ENCODE results near the gene NEURL1B. TPM values are rescaled to one million over a fixed set of nuclear protein-coding genes. Genes with fewer than 3 reads are reported as not detected.

The NEURL1B gene
- total RNA-seq, 4 donors from 2014 or later: 8.2 to 29.9 (median 10.9) TPM

DNA sequence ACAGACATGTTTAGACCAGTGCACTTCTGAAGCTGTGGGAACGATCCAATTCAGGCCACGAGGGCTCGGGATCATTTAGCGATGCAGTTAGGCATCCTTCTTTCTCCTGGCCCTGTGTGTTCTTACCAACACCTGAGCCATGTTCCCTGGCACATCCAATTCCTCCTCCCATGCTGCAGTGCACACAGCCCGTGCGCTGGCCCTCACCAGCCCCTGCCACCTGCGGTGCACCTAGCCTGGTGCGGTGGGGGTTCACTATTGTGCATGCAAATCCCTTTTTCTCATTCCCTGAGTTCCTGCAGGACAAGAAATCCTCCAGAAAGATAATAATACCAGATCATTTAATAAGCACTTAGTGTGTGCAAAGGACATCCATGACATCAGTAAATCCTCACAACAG is 53.5 kb downstream of the NEURL1B start:
- DNase-seq: no peak
- Histone ChIP-seq H3K4me1 (peaks cover 0 to 11% of the 10 kb centered on the region in 2 donors), H3K36me3 (no peaks in the 10 kb centered on the region), H3K27me3 (no peaks in the 10 kb centered on the region), H3K4me3 (replicated peaks in 1 of 3) (no peak overlapping the region), H3K27ac (peak overlapping the region in 1 of 3 donors; percentile 43), H3K9me3 (no peaks in the 10 kb centered on the region)
- WGBS, 2 donors: 90 to 92% methylated on average over 2 to 8 of the region's 8 CpGs
- intact Hi-C loops (cut with DNase I): loop anchor here (10.0 kb wide), 1 partner anchor 590 kb away; no protein-coding TSS in a partner anchor
- TF ChIP-seq, protein P1, sequence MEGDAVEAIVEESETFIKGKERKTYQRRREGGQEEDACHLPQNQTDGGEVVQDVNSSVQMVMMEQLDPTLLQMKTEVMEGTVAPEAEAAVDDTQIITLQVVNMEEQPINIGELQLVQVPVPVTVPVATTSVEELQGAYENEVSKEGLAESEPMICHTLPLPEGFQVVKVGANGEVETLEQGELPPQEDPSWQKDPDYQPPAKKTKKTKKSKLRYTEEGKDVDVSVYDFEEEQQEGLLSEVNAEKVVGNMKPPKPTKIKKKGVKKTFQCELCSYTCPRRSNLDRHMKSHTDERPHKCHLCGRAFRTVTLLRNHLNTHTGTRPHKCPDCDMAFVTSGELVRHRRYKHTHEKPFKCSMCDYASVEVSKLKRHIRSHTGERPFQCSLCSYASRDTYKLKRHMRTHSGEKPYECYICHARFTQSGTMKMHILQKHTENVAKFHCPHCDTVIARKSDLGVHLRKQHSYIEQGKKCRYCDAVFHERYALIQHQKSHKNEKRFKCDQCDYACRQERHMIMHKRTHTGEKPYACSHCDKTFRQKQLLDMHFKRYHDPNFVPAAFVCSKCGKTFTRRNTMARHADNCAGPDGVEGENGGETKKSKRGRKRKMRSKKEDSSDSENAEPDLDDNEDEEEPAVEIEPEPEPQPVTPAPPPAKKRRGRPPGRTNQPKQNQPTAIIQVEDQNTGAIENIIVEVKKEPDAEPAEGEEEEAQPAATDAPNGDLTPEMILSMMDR (IDR thresholded peaks at IDR 0.05): no peak
- TF ChIP-seq POLR2A (IDR thresholded peaks at IDR 0.05): no peak

DNA sequence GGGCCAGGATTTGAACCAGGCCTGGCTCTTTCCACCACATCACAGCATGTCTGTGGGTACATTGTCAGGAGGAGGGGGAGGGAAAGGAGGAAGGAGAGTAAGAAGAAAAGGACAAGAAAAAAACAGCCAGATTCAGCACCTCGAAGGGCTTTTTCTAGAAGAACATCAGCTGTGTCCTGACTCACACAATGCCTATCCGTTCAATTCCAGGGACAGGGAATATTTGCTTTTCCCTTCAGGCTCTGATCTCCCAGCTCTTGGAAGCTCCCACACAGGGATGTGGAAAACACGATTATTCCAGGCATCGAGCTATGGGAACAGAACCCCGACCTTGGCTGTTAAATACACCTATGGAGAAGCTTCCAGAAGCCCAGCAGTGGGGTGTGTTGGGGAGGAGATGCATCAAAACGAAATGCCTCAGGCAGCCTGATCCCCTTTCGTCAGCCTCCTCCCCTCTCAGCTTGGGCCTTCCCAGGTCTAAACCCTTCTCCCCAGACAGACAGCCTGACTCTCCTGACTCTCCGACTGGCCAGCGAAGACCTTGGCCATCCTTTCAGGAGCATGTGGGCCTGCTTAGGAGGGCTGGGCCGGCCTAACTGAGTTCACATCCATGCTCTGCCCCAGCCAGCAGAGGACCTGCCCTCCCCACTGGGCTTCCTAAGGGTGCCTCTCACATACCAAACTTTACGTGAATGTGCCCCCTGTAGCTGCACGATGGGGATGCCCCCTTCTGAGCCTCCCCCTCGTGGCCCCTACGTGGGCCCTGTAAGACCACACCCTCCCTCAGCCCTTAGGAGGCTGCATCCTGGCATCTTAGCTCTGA is 54.4 kb downstream of the NEURL1B start:
- H3K9me3 ChIP-seq: no peaks in the 10 kb centered on the region
- no peaks in the 10 kb centered on the region for H3K27me3 ChIP-seq
- H3K36me3 ChIP-seq: no peaks in the 10 kb centered on the region
- WGBS, 2 donors: 78 to 81% methylated on average over 11 to 14 of the region's 14 CpGs
- H3K27ac ChIP-seq: peak overlapping the region in 2 of 3 donors; percentile 10 to 43
- H3K4me3 ChIP-seq (replicated peaks in 1 of 3): no peak overlapping the region
- no peak for DNase-seq
- H3K4me1 ChIP-seq: peaks cover 0 to 16% of the 10 kb centered on the region in 2 donors
- TF ChIP-seq, protein P1 (IDR thresholded peaks at IDR 0.05): no peak
- TF ChIP-seq POLR2A (IDR thresholded peaks at IDR 0.05): no peak
- intact Hi-C loops (cut with DNase I): loop anchor here (5.0 to 10.0 kb wide), 2 partner anchors 218 to 591 kb away; no protein-coding TSS in a partner anchor

DNA sequence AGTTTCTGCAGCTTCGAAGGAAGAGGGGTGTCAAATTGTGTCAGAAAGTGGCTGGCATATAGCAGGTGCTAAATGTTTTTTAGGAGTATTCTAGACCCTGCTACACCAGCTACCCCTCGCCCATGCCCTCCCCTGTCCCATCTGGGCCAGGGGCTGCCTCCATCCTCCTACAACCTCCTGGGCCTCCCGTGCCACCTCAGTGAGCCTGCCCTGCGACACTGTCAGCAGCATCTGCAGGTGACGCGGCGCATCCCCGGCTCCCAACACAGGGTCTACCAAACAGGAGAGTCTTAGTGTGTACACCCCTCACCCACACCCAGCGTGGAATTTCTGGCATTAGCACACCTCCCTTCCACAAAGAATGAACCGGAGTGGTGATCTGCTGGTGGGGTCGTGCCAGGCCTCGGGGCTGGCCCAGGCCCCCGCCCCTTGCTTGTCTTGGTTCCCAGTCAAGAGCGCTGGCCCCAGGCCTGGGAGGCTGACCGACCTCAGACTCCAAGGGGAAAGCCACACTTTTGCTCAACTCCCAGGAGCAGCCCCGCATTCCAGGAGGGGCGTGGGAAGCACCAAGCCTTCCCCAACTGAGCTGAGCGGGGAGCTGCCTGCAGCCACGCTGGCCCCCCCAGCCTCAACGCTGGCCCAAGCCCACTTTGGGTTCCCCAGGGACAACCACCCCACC is 55.2 kb downstream of the NEURL1B start:
- WGBS, 2 donors: 88% methylated on average over 9 to 13 of the region's 20 CpGs
- Histone ChIP-seq H3K4me3 (replicated peaks in 1 of 3) (no peak overlapping the region), H3K27ac (peak overlapping the region in 2 of 3 donors; percentile 43 to 58), H3K9me3 (no peaks in the 10 kb centered on the region), H3K36me3 (no peaks in the 10 kb centered on the region), H3K27me3 (no peaks in the 10 kb centered on the region), H3K4me1 (peaks cover 0 to 22% of the 10 kb centered on the region in 2 donors)
- no peak for DNase-seq
- intact Hi-C loops (cut with DNase I): loop anchor here (5.0 to 10.0 kb wide), 2 partner anchors 219 to 592 kb away; no protein-coding TSS in a partner anchor
- no peak for TF ChIP-seq POLR2A (IDR thresholded peaks at IDR 0.05)
- TF ChIP-seq, protein P1 (IDR thresholded peaks at IDR 0.05): no peak

DNA sequence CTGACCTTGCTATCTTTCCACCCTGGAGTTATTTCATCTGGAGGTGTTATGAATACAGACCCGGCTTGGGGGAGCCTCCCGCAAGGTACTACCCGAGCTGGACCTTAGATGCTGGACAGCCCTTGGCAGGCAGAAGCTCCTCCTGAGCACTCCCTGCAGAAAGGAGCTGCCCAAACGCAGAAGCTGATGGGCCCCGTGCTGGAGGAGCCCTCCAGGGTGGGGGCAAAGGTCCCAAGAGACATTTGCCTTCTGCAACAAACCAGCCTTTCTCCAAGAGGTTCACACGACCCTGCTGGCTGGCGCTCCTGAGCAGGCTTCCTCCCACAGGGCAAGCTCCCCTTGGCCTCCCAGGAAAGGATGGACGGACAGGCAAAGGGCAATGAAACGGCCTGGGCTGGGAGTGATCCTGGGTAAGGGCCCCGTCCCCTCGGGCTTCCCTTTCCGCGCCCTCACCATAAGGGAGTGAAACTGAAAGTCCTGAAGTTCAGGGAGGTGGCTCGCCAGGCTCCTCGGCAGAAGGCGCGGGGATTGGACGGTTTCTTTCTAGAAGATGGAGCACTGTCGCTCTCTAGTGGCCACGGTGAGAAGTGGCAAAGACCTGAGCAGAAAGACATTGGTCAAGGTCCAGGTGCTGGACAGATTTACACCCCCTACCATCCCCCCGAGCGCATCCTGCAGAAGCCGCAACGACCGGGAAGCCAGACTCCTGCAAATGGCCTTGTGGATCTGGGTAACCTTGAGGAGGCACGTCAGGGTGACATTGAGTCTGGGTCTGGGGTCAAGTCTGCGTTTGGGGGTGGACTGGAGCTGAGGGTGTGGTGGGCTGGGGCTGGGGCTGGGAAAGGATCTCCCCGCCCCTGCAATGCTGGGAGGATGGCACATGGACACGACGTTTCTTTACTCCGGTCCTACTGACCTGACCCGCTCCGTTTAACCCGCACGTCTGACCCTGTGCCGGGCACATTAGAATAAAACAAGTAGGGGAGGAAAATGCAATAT is 56.4 kb downstream of the NEURL1B start:
- no peaks in the 10 kb centered on the region for H3K9me3 ChIP-seq
- no peaks in the 10 kb centered on the region for H3K27me3 ChIP-seq
- H3K36me3 ChIP-seq: no peaks in the 10 kb centered on the region
- peaks cover 0 to 22% of the 10 kb centered on the region in 2 donors for H3K4me1 ChIP-seq
- WGBS, 2 donors: 17 to 20% methylated on average over 29 to 30 of the region's 36 CpGs
- H3K4me3 ChIP-seq (replicated peaks in 1 of 3): peak overlapping the region in 2 of 3 donors; percentile 52 to 57
- peak overlapping the region; percentile 30 to 58 (median 58) for H3K27ac ChIP-seq
- peak; percentile 87 to 90 for DNase-seq
- intact Hi-C loops (cut with DNase I): loop anchor here (5.0 to 10.0 kb wide), 2 partner anchors 220 to 593 kb away; no protein-coding TSS in a partner anchor
- TF ChIP-seq, protein P1 (IDR thresholded peaks at IDR 0.05): peak; percentile 85 to 91 (median 90)
- TF ChIP-seq POLR2A (IDR thresholded peaks at IDR 0.05): peak in 1 of 2 donors; percentile 35
